Liver (tissue), 9 donors: ENCODE measurements around the gene KIF26A. TPM values are rescaled to one million over a fixed set of nuclear protein-coding genes. Genes with fewer than 3 reads are reported as not detected.

Experiments used
- DNase-seq: peaks from one replicate; pipeline ENCODE4 v3.0.0-alpha.2; 2017; ENCODE audit warnings: low spot score
- H3K27ac ChIP-seq, 2 donors: one replicate each; pipeline ENCODE4 v1.7.0; 2013; ENCODE audit warnings: inconsistent platforms in 2 of 2, low read length in 2 of 2, control low read depth in 1 of 2, low read depth in 1 of 2, mild to moderate bottlenecking in 1 of 2
- H3K27me3 ChIP-seq, 4 donors: one replicate each; pipeline versions ENCODE4 v1.6.1 to v1.7.0; 2013; ENCODE audit warnings: low read length in 3 of 4, inconsistent platforms in 1 of 4, mild to moderate bottlenecking in 1 of 4, moderate library complexity in 1 of 4; ENCODE audit not compliant: control insufficient read depth in 4 of 4, insufficient read depth in 4 of 4
- H3K36me3 ChIP-seq, 4 donors: one replicate each; pipeline versions ENCODE4 v1.6.1 to v1.7.0; 2013; ENCODE audit warnings: low read length in 3 of 4, mild to moderate bottlenecking in 3 of 4, low read depth in 1 of 4, moderate library complexity in 1 of 4; ENCODE audit not compliant: control insufficient read depth in 4 of 4, insufficient read depth in 3 of 4
- H3K4me1 ChIP-seq, 4 donors: one replicate each; pipeline versions ENCODE4 v1.6.1 to v1.7.0; 2013; ENCODE audit warnings: low read length in 3 of 4, mild to moderate bottlenecking in 3 of 4, moderate library complexity in 1 of 4; ENCODE audit not compliant: control insufficient read depth in 4 of 4, insufficient read depth in 4 of 4
- H3K4me3 ChIP-seq, 3 donors: one replicate each; pipeline versions ENCODE4 v1.6.1 to v1.7.0; 2013; ENCODE audit warnings: low read length in 3 of 3, control low read depth in 1 of 3, low read depth in 1 of 3, mild to moderate bottlenecking in 1 of 3
- H3K9ac ChIP-seq, 2 donors: one replicate each; pipeline ENCODE4 v1.7.0; 2013; ENCODE audit warnings: low read length in 2 of 2, mild to moderate bottlenecking in 2 of 2, moderate library complexity in 2 of 2, control low read depth in 1 of 2, low read depth in 1 of 2
- H3K9me3 ChIP-seq, 4 donors: one replicate each; pipeline versions ENCODE4 v1.6.1 to v1.7.0; 2013; ENCODE audit warnings: low read length in 3 of 4; ENCODE audit not compliant: control insufficient read depth in 4 of 4
- EGR1 ChIP-seq, 2 donors: IDR thresholded peaks; 2 replicates each; pipeline ENCODE4 v1.6.1; 2016 to 2018; ENCODE audit warnings: antibody characterized with exemption in 2 of 2, low read depth in 2 of 2
- FOXA1 ChIP-seq: IDR thresholded peaks from 2 replicates; pipeline ENCODE4 v1.6.1; 2016; ENCODE audit warnings: antibody characterized with exemption
- FOXA2 ChIP-seq: IDR thresholded peaks from 2 replicates; pipeline ENCODE4 v1.6.1; 2016; ENCODE audit warnings: antibody characterized with exemption
- GABPA ChIP-seq, 2 donors: IDR thresholded peaks in 1 of 2; conservative IDR thresholded peaks in 1 of 2; 2 replicates each; pipeline ENCODE4 v1.6.1; 2016; ENCODE audit warnings: antibody characterized with exemption in 2 of 2, mild to moderate bottlenecking in 1 of 2, moderate library complexity in 1 of 2
- HNF4A ChIP-seq, 2 donors: conservative IDR thresholded peaks; 2 replicates each; pipeline ENCODE4 v1.6.1; 2016; ENCODE audit warnings: antibody characterized with exemption in 2 of 2, mild to moderate bottlenecking in 2 of 2
- HNF4G ChIP-seq: IDR thresholded peaks from 2 replicates; pipeline ENCODE4 v1.6.1; 2016; ENCODE audit warnings: antibody characterized with exemption
- JUND ChIP-seq, 2 donors: IDR thresholded peaks; 2 replicates each; pipeline ENCODE4 v1.6.1; 2016; ENCODE audit warnings: antibody characterized with exemption in 2 of 2
- MAX ChIP-seq: IDR thresholded peaks from 2 replicates; pipeline ENCODE4 v1.6.1; 2016; ENCODE audit warnings: antibody characterized with exemption
- NR2F2 ChIP-seq: IDR thresholded peaks from 2 replicates; pipeline ENCODE4 v1.6.1; 2016; ENCODE audit warnings: antibody characterized with exemption
- RAD21 ChIP-seq, 2 donors: IDR thresholded peaks; 2 replicates each; pipeline ENCODE4 v1.6.1; 2016; ENCODE audit warnings: antibody characterized with exemption in 2 of 2, mild to moderate bottlenecking in 2 of 2
- REST ChIP-seq: IDR thresholded peaks from 2 replicates; pipeline ENCODE4 v1.6.1; 2016; ENCODE audit warnings: antibody characterized with exemption, mild to moderate bottlenecking
- RXRA ChIP-seq, 2 donors: IDR thresholded peaks; 2 replicates each; pipeline ENCODE4 v1.6.1; 2017 to 2018; ENCODE audit warnings: antibody characterized with exemption in 2 of 2, mild to moderate bottlenecking in 1 of 2
- SP1 ChIP-seq: IDR thresholded peaks from 2 replicates; pipeline ENCODE4 v1.6.1; 2018; ENCODE audit warnings: antibody characterized with exemption, mild to moderate bottlenecking
- TAF1 ChIP-seq: conservative IDR thresholded peaks from 2 replicates; pipeline ENCODE4 v1.6.1; 2016; ENCODE audit warnings: antibody characterized with exemption, mild to moderate bottlenecking
- YY1 ChIP-seq: IDR thresholded peaks from 2 replicates; pipeline ENCODE4 v1.6.1; 2016; ENCODE audit warnings: antibody characterized with exemption, mild to moderate bottlenecking
- WGBS: extraction: QIAGEN DNeasy Blood & Tissue Kit; methylation state at CpG from one replicate; pipeline ENCODE4 v1.1.7; 2013; 5-methylcytosine and 5-hydroxymethylcytosine counted together
- polyA plus RNA-seq, 2 donors: library from polyadenylated mRNA; stranded (reverse) in 1 of 2; unstranded in 1 of 2; fragments of 200-250 nt in 1 of 2; fragments of >200 nt in 1 of 2; fragmentation: Nextera tagmentation in 1 of 2; extraction: Ambion mirVana in 1 of 2; gene quantifications; one replicate each; pipeline versions ENCODE4 v1.2.1 to v1.2.3, GENCODE V29; 2013 to 2015
- total RNA-seq, 2 donors: library from RNA; depleted of rRNA; stranded (reverse); fragments of >200 nt; gene quantifications; one replicate each; pipeline ENCODE4 v1.2.3, GENCODE V29; 2014
- TF ChIP-seq, protein P1 (sequence below): IDR thresholded peaks from 2 replicates; pipeline ENCODE4 v1.6.1; 2016; ENCODE audit warnings: antibody characterized with exemption
- TF ChIP-seq, protein P2 (sequence below): fragments of 150-350 bp; IDR thresholded peaks from 2 replicates; pipeline ENCODE4 v1.5.1; 2017; ENCODE audit warnings: improper control_type of control experiment, low read depth, low read length; ENCODE audit not compliant: missing input control
- TF ChIP-seq, protein P3 (sequence below): IDR thresholded peaks from 2 replicates; pipeline ENCODE4 v1.6.1; 2016; ENCODE audit warnings: antibody characterized with exemption
- donor health status: healthy.
- donor health status: healthy.
- donor health status: healthy.
- donor health status: healthy.
- donor health status: healthy.

Gene KIF26A
- total and polyA plus RNA-seq, 4 donors = 0.07 to 10.2 (median 1.3) TPM

DNA sequence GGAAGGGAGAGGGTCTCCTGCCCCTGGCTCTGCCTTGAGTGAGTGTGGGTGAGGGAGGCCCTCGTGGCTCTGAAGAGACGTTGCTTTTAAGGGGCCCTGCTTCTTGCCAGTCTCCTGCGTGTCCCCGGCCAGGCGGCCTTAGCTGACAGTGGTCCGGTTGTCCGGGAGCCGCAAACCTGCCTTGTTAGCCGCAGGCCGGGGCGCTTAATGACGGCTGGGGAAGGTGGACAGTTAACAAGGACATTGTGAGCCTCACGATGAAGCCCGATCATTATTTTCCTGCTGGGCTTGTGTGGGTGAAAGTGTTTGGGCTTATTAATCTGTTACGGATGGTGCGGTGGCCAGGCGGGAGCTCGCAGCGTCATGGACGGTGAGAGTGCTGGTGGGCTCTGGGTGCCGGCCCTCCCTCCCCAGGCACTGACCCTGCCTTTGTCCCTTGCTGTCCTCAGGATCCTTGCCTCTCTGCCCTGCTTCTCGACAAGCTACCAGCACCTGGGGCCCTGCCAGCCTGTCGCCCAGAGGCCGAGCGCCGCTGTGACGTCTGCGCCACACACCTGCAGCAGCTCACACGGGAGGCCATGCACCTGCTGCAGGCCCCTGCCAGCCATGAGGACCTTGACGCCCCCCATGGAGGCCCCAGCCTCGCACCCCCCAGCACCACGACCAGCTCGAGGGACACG lies 13.3 kb downstream of the KIF26A start:
- no peak for DNase-seq
- H3K36me3 ChIP-seq = peaks cover 0 to 1% (median 0%) of the 10 kb centered on the region in 4 donors
- 90% methylated on average over 34 of the region's 34 CpGs for WGBS
- peaks cover 0 to 6% (median 0%) of the 10 kb centered on the region in 4 donors for H3K4me1 ChIP-seq
- no peaks in the 10 kb centered on the region for H3K9me3 ChIP-seq
- H3K27me3 ChIP-seq = no peaks in the 10 kb centered on the region
- H3K4me3 ChIP-seq = no peak overlapping the region
- no peak for TF ChIP-seq RAD21 (IDR thresholded peaks at IDR 0.05)
- TF ChIP-seq TAF1 = no peak
- TF ChIP-seq SP1 = no peak
- TF ChIP-seq HNF4A (conservative IDR thresholded peaks at IDR 0.05) = no peak
- no peak for TF ChIP-seq MAX
- TF ChIP-seq JUND (IDR thresholded peaks at IDR 0.05) = no peak
- TF ChIP-seq, protein P1, sequence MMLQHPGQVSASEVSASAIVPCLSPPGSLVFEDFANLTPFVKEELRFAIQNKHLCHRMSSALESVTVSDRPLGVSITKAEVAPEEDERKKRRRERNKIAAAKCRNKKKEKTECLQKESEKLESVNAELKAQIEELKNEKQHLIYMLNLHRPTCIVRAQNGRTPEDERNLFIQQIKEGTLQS = no peak
- no peak for TF ChIP-seq NR2F2
- TF ChIP-seq, protein P2, sequence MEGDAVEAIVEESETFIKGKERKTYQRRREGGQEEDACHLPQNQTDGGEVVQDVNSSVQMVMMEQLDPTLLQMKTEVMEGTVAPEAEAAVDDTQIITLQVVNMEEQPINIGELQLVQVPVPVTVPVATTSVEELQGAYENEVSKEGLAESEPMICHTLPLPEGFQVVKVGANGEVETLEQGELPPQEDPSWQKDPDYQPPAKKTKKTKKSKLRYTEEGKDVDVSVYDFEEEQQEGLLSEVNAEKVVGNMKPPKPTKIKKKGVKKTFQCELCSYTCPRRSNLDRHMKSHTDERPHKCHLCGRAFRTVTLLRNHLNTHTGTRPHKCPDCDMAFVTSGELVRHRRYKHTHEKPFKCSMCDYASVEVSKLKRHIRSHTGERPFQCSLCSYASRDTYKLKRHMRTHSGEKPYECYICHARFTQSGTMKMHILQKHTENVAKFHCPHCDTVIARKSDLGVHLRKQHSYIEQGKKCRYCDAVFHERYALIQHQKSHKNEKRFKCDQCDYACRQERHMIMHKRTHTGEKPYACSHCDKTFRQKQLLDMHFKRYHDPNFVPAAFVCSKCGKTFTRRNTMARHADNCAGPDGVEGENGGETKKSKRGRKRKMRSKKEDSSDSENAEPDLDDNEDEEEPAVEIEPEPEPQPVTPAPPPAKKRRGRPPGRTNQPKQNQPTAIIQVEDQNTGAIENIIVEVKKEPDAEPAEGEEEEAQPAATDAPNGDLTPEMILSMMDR = no peak
- TF ChIP-seq FOXA2 = no peak
- TF ChIP-seq REST = no peak
- TF ChIP-seq, protein P3, sequence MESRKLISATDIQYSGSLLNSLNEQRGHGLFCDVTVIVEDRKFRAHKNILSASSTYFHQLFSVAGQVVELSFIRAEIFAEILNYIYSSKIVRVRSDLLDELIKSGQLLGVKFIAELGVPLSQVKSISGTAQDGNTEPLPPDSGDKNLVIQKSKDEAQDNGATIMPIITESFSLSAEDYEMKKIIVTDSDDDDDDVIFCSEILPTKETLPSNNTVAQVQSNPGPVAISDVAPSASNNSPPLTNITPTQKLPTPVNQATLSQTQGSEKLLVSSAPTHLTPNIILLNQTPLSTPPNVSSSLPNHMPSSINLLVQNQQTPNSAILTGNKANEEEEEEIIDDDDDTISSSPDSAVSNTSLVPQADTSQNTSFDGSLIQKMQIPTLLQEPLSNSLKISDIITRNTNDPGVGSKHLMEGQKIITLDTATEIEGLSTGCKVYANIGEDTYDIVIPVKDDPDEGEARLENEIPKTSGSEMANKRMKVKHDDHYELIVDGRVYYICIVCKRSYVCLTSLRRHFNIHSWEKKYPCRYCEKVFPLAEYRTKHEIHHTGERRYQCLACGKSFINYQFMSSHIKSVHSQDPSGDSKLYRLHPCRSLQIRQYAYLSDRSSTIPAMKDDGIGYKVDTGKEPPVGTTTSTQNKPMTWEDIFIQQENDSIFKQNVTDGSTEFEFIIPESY = no peak
- TF ChIP-seq EGR1 (IDR thresholded peaks at IDR 0.05; ENCODE audit: low read depth in 2 of 2) = no peak
- TF ChIP-seq HNF4G = no peak
- TF ChIP-seq RXRA (IDR thresholded peaks at IDR 0.05) = no peak
- no peak for TF ChIP-seq FOXA1
- TF ChIP-seq YY1 = no peak
- TF ChIP-seq GABPA (IDR thresholded peaks at IDR 0.05 in 1 of 2, conservative IDR thresholded peaks at IDR 0.05 in 1 of 2) = no peak
- no peak overlapping the region for H3K9ac ChIP-seq
- no peak overlapping the region for H3K27ac ChIP-seq
